Ishikawa (cell line): Measurements from ENCODE around the gene OSGIN1.

Experiments
- TCF12 ChIP-seq: IDR thresholded peaks from 2 replicates; pipeline ENCODE4 v1.6.1; 2012; ENCODE audit warnings: low read depth
- TF ChIP-seq, protein P1 (sequence below): IDR thresholded peaks from 2 replicates; pipeline ENCODE4 v1.6.1; 2012

DNA sequence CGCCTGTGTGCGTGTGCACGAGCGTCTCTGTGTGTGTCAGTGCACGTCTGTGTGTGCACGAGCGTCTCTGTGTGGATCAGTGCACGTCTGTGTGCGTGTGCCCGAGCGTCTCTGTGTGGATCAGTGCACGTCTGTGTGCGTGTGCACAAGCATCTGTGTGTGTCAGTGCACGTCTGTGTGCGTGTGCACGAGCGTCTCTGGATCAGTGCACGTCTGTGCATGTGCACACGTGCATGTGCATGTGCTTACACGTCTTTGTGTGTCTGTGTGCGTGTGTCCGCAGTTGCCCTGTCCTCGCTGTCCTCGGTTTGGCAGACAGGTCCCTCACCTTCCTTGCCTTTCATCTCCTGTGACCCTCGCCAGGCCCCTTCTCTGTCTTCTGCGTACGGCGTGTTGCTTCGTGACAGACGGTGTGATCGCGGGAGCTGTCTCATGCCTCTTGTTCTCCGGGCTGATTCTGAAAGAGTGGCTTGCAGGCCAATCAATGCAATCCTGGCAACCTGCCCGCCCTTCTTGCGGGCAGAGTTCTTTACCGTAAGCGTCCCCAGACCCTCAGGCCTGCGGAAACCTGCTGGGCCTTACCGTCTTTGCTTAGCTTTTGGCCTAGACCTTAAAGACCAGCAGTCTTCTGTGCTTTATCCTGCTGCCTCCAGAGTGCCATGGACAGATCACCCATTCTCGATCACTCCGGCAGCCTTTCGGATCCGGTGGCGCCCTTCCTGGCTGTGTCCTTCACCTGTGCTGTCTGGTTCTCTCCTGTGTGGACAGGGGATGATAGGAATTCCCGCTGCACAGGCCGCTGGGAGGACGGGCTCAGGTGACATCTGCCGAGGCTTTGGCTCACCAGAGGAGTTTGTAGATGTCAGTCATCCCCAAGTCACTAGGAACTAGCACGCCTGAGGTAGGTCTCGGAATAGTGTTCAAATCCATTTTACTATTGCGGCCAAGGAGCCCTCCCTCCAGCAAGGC, 35.6 kb upstream of the OSGIN1 start:
- TF ChIP-seq, protein P1, sequence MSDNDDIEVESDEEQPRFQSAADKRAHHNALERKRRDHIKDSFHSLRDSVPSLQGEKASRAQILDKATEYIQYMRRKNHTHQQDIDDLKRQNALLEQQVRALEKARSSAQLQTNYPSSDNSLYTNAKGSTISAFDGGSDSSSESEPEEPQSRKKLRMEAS, result no peak
- no peak for TF ChIP-seq TCF12
